Natural killer cell (primary cell): Measurements from ENCODE around the gene TFCP2. TPM values are rescaled to one million over a fixed set of nuclear protein-coding genes. Genes with fewer than 3 reads are reported as not detected.

Experiments used
- ATAC-seq, 3 donors: fragments of 150-1000 bp in 2 of 3; fragments of 200-7000 bp in 1 of 3; cut with Tn5 transposase; 1 replicate in 1 of 3; 2 replicates in 2 of 3; pipeline ENCODE4 v1.10.0; 2021; ENCODE audit warnings: mild to moderate bottlenecking in 2 of 3, moderate library complexity in 2 of 3
- DNase-seq, 2 donors: peaks; one replicate each; pipeline versions ENCODE4 v3.0.0 to v3.0.0-alpha.2; 2013 to 2021; ENCODE audit warnings: mixed read lengths in 1 of 2
- H3K27ac ChIP-seq: one replicate; pipeline ENCODE4 v1.5.1; 2013; ENCODE audit warnings: mild to moderate bottlenecking, low read length
- H3K27me3 ChIP-seq: one replicate; pipeline ENCODE4 v1.6.1; 2013; ENCODE audit warnings: low read length; ENCODE audit not compliant: control insufficient read depth, insufficient read depth
- H3K36me3 ChIP-seq: one replicate; pipeline ENCODE4 v1.6.1; 2013; ENCODE audit warnings: low read length; ENCODE audit not compliant: control insufficient read depth, insufficient read depth
- H3K4me1 ChIP-seq: one replicate; pipeline ENCODE4 v1.6.1; 2013; ENCODE audit warnings: low read length; ENCODE audit not compliant: control insufficient read depth, insufficient read depth
- H3K4me3 ChIP-seq: one replicate; pipeline ENCODE4 v1.5.1; 2013; ENCODE audit warnings: low read length
- H3K9me3 ChIP-seq: one replicate; pipeline ENCODE4 v1.6.1; 2013; ENCODE audit warnings: low read length; ENCODE audit not compliant: control insufficient read depth, insufficient read depth
- H3K27ac Mint-ChIP-seq, 2 donors: one replicate each; pipeline ENCODE4 v1.8.0; 2022; ENCODE audit warnings: mild to moderate bottlenecking in 2 of 2, mixed read lengths in 2 of 2, moderate library complexity in 1 of 2
- H3K27me3 Mint-ChIP-seq, 2 donors: one replicate each; pipeline ENCODE4 v1.8.0; 2022; ENCODE audit warnings: low read depth in 2 of 2, mixed read lengths in 2 of 2
- H3K36me3 Mint-ChIP-seq: one replicate; pipeline ENCODE4 v1.8.0; 2022; ENCODE audit warnings: mixed read lengths
- H3K4me1 Mint-ChIP-seq, 2 donors: one replicate each; pipeline ENCODE4 v1.8.0; 2022; ENCODE audit warnings: mixed read lengths in 2 of 2
- H3K4me3 Mint-ChIP-seq: one replicate; pipeline ENCODE4 v1.8.0; 2022; ENCODE audit warnings: mild to moderate bottlenecking, moderate library complexity, mixed read lengths
- H3K9me3 Mint-ChIP-seq, 2 donors: one replicate each; pipeline ENCODE4 v1.8.0; 2022; ENCODE audit warnings: mixed read lengths in 2 of 2
- CTCF ChIP-seq: fragments of 200-600 bp; IDR thresholded peaks from one replicate; pipeline ENCODE4 v1.8.0; 2022; ENCODE audit warnings: antibody characterized with exemption
- WGBS: methylation state at CpG from one replicate; pipeline ENCODE4 v1.1.7; 2013; ENCODE audit warnings: missing lambda C conversion rate; ENCODE audit not compliant: insufficient coverage; 5-methylcytosine and 5-hydroxymethylcytosine counted together
- intact Hi-C: fragments of 100-400 bp; cut with micrococcal nuclease; formaldehyde crosslinking; loops from one replicate; pipeline ENCODE4 v1.14.2; 2022
- total RNA-seq, 4 donors: library from RNA; stranded (reverse); fragments of 120-200 nt in 1 of 4; gene quantifications; one replicate each; pipeline versions ENCODE4 v1.2.3 to v1.2.4, GENCODE V29; 2013 to 2022

TFCP2 gene
- total RNA-seq, 3 donors from 2014 or later (not counting 1 experiment from before 2014, with no cell fraction given): 26.6 to 34.8 (median 34.8) TPM

- H3K36me3 Mint-ChIP-seq: no peaks in the 10 kb centered on the region
- no peak for TF ChIP-seq CTCF
These were observed 25.0 kb upstream of the TFCP2 start for GRCh38 chr12:51197736-51198567.

GRCh38 chr12:51196547-51196946 lies 23.6 kb upstream of the TFCP2 start:
- ATAC-seq (no peak), DNase-seq (no peak)
- WGBS: 91% methylated on average over 9 of the region's 9 CpGs
- Mint-ChIP-seq H3K4me3 (no peak overlapping the region), H3K4me1 (no peaks in the 10 kb centered on the region), H3K9me3 (no peaks in the 10 kb centered on the region), H3K27me3 (no peaks in the 10 kb centered on the region), H3K27ac (no peak overlapping the region), H3K36me3 (no peaks in the 10 kb centered on the region)
- Histone ChIP-seq H3K36me3 (no peaks in the 10 kb centered on the region), H3K4me1 (no peaks in the 10 kb centered on the region), H3K9me3 (no peaks in the 10 kb centered on the region), H3K27ac (no peak overlapping the region), H3K4me3 (no peak overlapping the region), H3K27me3 (no peaks in the 10 kb centered on the region)
- TF ChIP-seq CTCF: no peak
- intact Hi-C loops: no loop called here

More at GRCh38 chr12:51197736-51198567, 25.0 kb upstream of the TFCP2 start:
- WGBS: 96% methylated on average over 36 of the region's 38 CpGs
- H3K27ac Mint-ChIP-seq: no peak overlapping the region
- H3K9me3 Mint-ChIP-seq: no peaks in the 10 kb centered on the region
- intact Hi-C loops: no loop called here
- H3K27me3 Mint-ChIP-seq: no peaks in the 10 kb centered on the region
- H3K4me3 ChIP-seq: no peak overlapping the region
- no peaks in the 10 kb centered on the region for H3K4me1 ChIP-seq
- DNase-seq: no peak
- no peaks in the 10 kb centered on the region for H3K4me1 Mint-ChIP-seq
- ATAC-seq: no peak
- H3K9me3 ChIP-seq: no peaks in the 10 kb centered on the region
- H3K36me3 ChIP-seq: no peaks in the 10 kb centered on the region
- no peaks in the 10 kb centered on the region for H3K27me3 ChIP-seq
- H3K27ac ChIP-seq: no peak overlapping the region
- H3K4me3 Mint-ChIP-seq: no peak overlapping the region

DNA sequence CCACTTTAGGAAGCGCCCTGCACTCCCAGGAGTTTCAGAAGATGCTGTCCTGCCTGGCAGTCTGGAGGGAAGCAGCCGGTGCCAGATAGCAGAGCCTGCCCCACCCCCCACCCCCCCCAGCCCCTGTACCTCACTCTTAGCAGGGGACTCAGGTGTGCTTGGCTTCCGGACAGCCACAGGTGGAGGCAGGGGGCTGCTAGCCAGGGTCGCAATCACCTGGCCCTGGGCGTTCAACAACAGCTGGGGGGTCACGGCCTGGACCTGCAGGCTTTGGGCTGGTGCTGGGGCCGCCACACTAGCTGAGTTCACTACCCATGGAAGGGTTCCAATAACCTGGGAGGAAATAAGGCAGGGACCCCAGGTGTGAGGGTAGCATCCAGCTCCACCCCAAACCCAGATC lies 22.9 kb upstream of the TFCP2 start:
- H3K4me3 ChIP-seq: no peak overlapping the region
- no peaks in the 10 kb centered on the region for H3K27me3 ChIP-seq
- Mint-ChIP-seq H3K9me3 (no peaks in the 10 kb centered on the region), H3K36me3 (no peaks in the 10 kb centered on the region), H3K27me3 (no peaks in the 10 kb centered on the region), H3K4me3 (no peak overlapping the region), H3K4me1 (no peaks in the 10 kb centered on the region), H3K27ac (no peak overlapping the region)
- ATAC-seq (no peak), DNase-seq (no peak)
- no peaks in the 10 kb centered on the region for H3K36me3 ChIP-seq
- 94% methylated on average over 7 of the region's 7 CpGs for WGBS
- H3K27ac ChIP-seq: no peak overlapping the region
- no peaks in the 10 kb centered on the region for H3K9me3 ChIP-seq
- no peaks in the 10 kb centered on the region for H3K4me1 ChIP-seq
- intact Hi-C loops: no loop called here
- TF ChIP-seq CTCF: no peak

- no peak for TF ChIP-seq CTCF
- H3K27me3 Mint-ChIP-seq: no peaks in the 10 kb centered on the region
- no peaks in the 10 kb centered on the region for H3K4me1 Mint-ChIP-seq
- WGBS: 92% methylated on average over 5 of the region's 5 CpGs
- intact Hi-C loops: no loop called here
- H3K9me3 Mint-ChIP-seq: no peaks in the 10 kb centered on the region
- no peak overlapping the region for H3K27ac ChIP-seq
- H3K27me3 ChIP-seq: no peaks in the 10 kb centered on the region
- no peak overlapping the region for H3K4me3 ChIP-seq
- no peak overlapping the region for H3K27ac Mint-ChIP-seq
- DNase-seq (no peak), ATAC-seq (no peak)
- H3K36me3 Mint-ChIP-seq: no peaks in the 10 kb centered on the region
- H3K36me3 ChIP-seq: no peaks in the 10 kb centered on the region
- H3K4me1 ChIP-seq: no peaks in the 10 kb centered on the region
- H3K4me3 Mint-ChIP-seq: no peak overlapping the region
- no peaks in the 10 kb centered on the region for H3K9me3 ChIP-seq
These were observed 19.3 kb upstream of the TFCP2 start for GRCh38 chr12:51192284-51192671.
